Activated CD8-positive, alpha-beta T cell treated with anti-CD3 and anti-CD28 coated beads, Interleukin-2, amount 10 ng/mL, durations not matched to agents 7 days and 5 days (primary cell): ENCODE measurements around the gene HIVEP1. TPM values are rescaled to one million over a fixed set of nuclear protein-coding genes. Genes with fewer than 3 reads are reported as not detected.

Experiments used
- ATAC-seq: fragments of 150-1000 bp; cut with Tn5 transposase; one replicate; pipeline ENCODE4 v1.10.0; 2021; ENCODE audit warnings: moderate library complexity
- CTCF ChIA-PET: fragments of 350-600 bp; sonication (Branson Sonifier 250); formaldehyde crosslinking; loops from one replicate; lab custom pipeline; 2021; ENCODE audit warnings: antibody characterized with exemption; lab: Charles Lee
- POLR2A ChIA-PET: fragments of 350-600 bp; sonication (Branson Sonifier 250); formaldehyde crosslinking; loops from one replicate; lab custom pipeline; 2021; ENCODE audit warnings: antibody characterized with exemption; lab: Charles Lee
- DNase-seq: peaks from one replicate; pipeline ENCODE4 v3.0.0-alpha.2; 2020
- H3K27ac Mint-ChIP-seq: one replicate; pipeline ENCODE4 v1.8.0; 2021; ENCODE audit warnings: mild to moderate bottlenecking, mixed read lengths
- H3K27me3 Mint-ChIP-seq: one replicate; pipeline ENCODE4 v1.8.0; 2021; ENCODE audit warnings: low read depth, mixed read lengths
- H3K36me3 Mint-ChIP-seq: one replicate; pipeline ENCODE4 v1.8.0; 2021; ENCODE audit warnings: low read depth, mixed read lengths
- H3K4me1 Mint-ChIP-seq: one replicate; pipeline ENCODE4 v1.8.0; 2021; ENCODE audit warnings: low read depth, mixed read lengths
- H3K4me3 Mint-ChIP-seq: one replicate; pipeline ENCODE4 v1.8.0; 2021; ENCODE audit warnings: mild to moderate bottlenecking, mixed read lengths
- H3K9me3 Mint-ChIP-seq: one replicate; pipeline ENCODE4 v1.8.0; 2022; ENCODE audit warnings: mixed read lengths; ENCODE audit not compliant: insufficient read depth
- total RNA-seq, 2 experiments: library from RNA; stranded (reverse); gene quantifications; one replicate each; pipeline ENCODE4 v1.2.3, GENCODE V29; 2021

HIVEP1 gene
- total RNA-seq, 2 experiments from 2014 or later: 21.2 to 21.4 TPM

DNA sequence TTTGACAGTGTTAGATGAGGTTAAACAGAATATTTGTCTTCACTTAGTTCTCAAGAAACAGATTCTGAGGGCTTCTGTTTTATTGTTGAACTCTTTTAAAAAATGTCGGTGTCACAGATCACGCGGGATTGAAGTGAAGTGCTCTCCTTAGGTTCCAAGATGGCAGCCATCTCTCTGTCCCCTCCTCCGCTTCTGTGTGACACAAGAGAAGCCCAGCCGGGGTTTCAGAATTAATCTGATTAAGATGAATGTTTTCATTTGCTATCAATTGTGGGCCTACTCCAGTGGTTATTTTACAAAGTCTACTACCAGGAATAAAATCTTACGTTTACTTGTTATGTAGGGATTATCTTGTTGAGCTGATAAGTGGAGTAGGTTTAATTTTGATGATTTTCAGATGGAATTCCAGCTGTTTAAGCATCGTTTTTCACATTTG lies 10.9 kb downstream of the HIVEP1 start:
- H3K36me3 Mint-ChIP-seq: peaks cover 69% of the 10 kb centered on the region
- POLR2A ChIA-PET: interaction anchor here (1.2 kb wide), 1 partner anchor 9 kb away, joined by 3 read pairs; no protein-coding TSS in a partner anchor
- peaks cover 10% of the 10 kb centered on the region for H3K9me3 Mint-ChIP-seq
- H3K27me3 Mint-ChIP-seq: no peaks in the 10 kb centered on the region
- H3K4me3 Mint-ChIP-seq: no peak overlapping the region
- H3K27ac Mint-ChIP-seq: no peak overlapping the region
- no peak for DNase-seq
- ATAC-seq: no peak
- CTCF ChIA-PET: interaction anchor here (1.1 to 1.5 kb wide), 2 partner anchors 9 to 11 kb away, joined by 3 to 4 read pairs; no protein-coding TSS in a partner anchor
- peaks cover 33% of the 10 kb centered on the region for H3K4me1 Mint-ChIP-seq

DNA sequence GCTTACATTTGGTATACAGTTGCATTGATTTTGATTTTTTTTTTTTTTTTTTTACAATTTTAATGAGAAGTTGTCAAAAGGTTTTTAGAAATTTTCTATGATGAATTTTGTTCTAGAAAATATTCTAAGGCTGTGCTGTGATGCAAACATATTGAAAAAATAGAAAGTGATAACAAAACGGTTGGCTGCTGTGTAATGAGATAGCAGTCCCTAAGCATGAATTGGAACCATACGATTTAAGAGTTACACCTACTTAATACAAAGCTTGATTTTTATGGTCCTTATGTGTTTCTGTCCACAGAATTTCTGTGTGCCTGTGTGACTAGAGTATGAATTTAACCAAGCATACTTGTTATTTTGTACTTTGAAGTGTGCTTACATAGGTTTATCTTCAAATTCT lies 12.1 kb downstream of the HIVEP1 start:
- ATAC-seq (no peak), DNase-seq (no peak)
- peaks cover 70% of the 10 kb centered on the region for H3K36me3 Mint-ChIP-seq
- H3K4me3 Mint-ChIP-seq: no peak overlapping the region
- POLR2A ChIA-PET: no interaction called here
- CTCF ChIA-PET: interaction anchor here (1.1 to 1.5 kb wide), 2 partner anchors 10 kb away, joined by 3 to 4 read pairs; no protein-coding TSS in a partner anchor
- peaks cover 19% of the 10 kb centered on the region for H3K9me3 Mint-ChIP-seq
- peaks cover 33% of the 10 kb centered on the region for H3K4me1 Mint-ChIP-seq
- no peak overlapping the region for H3K27ac Mint-ChIP-seq
- H3K27me3 Mint-ChIP-seq: no peaks in the 10 kb centered on the region

DNA sequence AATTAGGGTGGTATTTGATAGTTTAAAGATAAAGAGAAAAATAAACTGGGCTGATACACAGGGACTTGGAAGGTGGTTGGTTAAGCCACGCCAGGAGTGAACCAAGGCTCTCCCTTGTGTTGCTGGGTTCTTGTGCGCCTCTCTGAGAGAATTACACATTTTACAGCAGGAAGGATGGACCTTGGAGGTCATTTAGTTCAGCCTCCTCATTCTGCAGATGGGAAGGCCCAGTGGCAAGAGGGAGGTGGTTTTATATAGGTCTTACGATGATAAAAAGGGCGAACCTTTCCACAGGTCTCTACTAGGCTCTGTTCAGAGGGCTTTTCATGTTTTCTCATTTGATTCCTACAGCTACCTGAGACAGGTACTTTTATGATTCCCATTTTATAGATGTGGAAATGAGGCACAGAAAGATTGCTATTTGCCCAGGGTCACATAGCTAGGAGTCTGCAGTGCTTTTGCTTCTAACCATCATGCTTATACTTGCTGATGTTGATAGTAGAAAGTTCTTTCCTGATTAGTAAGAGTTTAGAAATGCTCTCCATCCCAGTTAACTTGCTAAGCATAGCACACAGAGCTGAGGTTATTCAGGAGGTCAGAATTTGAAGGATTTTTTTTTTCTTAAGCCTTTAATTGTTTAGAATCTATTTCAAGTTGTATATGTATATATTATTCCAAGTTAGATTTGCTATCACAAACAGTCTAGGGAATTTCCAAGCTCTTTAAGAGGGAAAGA lies 12.8 kb downstream of the HIVEP1 start:
- ATAC-seq (no peak), DNase-seq (no peak)
- H3K27ac Mint-ChIP-seq: no peak overlapping the region
- peaks cover 69% of the 10 kb centered on the region for H3K36me3 Mint-ChIP-seq
- POLR2A ChIA-PET: interaction anchor here (1.3 kb wide), 1 partner anchor 13 kb away, joined by 3 read pairs; the partner anchor contains the start of gene HIVEP1
- H3K4me1 Mint-ChIP-seq: peaks cover 29% of the 10 kb centered on the region
- peaks cover 23% of the 10 kb centered on the region for H3K9me3 Mint-ChIP-seq
- no peak overlapping the region for H3K4me3 Mint-ChIP-seq
- CTCF ChIA-PET: interaction anchor here (1.1 kb wide), 1 partner anchor 10 kb away, joined by 3 read pairs; no protein-coding TSS in a partner anchor
- no peaks in the 10 kb centered on the region for H3K27me3 Mint-ChIP-seq

DNA sequence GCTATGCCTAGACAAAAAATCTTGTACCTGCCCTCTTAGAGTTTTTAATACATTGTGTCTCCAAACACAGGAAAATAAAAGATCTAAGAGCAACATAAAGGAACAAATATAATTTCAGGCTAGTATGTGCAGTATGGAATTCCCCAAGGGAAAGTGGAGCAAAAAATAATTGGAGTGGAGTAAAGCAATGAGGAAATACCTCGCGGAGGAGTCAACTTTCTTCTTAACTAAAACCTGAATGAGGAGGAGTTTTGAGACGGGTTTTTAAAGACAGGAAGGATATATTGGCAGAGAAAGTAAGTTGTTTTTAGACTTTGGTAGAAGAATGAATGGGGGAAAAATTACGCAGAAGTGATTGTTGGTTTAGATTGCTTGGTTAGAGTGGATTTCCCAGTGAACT lies 14.0 kb downstream of the HIVEP1 start:
- DNase-seq (no peak), ATAC-seq (no peak)
- ChIA-PET POLR2A (interaction anchor here (1.3 kb wide), 1 partner anchor 14 kb away, joined by 3 read pairs; the partner anchor contains the start of gene HIVEP1), CTCF (no interaction called here)
- no peaks in the 10 kb centered on the region for H3K27me3 Mint-ChIP-seq
- H3K4me3 Mint-ChIP-seq: no peak overlapping the region
- H3K36me3 Mint-ChIP-seq: peaks cover 71% of the 10 kb centered on the region
- peaks cover 25% of the 10 kb centered on the region for H3K4me1 Mint-ChIP-seq
- H3K9me3 Mint-ChIP-seq: peaks cover 35% of the 10 kb centered on the region
- H3K27ac Mint-ChIP-seq: no peak overlapping the region

DNA sequence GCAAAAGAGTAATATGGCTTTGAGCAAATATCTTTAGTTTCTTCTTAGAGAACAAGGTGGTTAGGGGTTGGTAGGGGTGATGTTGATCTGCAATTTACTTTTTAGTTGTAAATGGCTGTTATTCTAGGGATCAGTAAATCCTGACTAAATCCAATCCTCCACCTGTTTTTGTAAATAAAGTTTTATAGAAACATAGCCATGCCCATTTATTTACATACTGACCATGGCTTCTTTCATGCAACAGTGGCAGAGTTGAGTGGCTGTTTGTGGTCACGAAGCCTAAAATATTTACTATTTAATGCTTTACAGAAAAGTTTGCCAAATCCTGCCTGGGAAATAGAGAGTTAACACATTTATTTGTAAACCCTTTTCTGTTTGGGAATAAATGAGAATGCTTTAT lies 14.7 kb downstream of the HIVEP1 start:
- no peak overlapping the region for H3K27ac Mint-ChIP-seq

DNA sequence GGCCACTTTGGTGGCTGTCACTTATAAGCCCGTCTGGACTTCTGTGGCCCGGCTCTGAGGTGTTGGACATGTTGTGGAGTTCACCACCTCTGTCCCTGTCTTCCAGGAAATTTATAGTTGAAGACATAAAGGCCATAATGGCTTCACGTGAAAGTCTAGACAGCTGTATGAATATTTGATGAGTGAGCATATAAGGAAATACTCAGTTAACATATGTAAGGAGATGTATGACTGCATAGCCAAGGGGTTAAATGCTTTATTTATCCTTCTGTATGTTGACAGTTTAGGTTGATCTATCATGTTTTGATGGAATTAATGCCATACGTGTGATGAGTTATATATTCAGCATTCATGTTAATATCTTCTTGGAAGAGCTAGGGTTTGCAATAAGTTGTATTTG lies 16.1 kb downstream of the HIVEP1 start:
- CTCF ChIA-PET: interaction anchor here (0.7 to 1.1 kb wide), 2 partner anchors 47 to 103 kb away, joined by 3 to 4 read pairs; no protein-coding TSS in a partner anchor
- POLR2A ChIA-PET: no interaction called here
- DNase-seq (no peak), ATAC-seq (no peak)
- Mint-ChIP-seq H3K27me3 (no peaks in the 10 kb centered on the region), H3K36me3 (peaks cover 70% of the 10 kb centered on the region), H3K4me3 (no peak overlapping the region), H3K9me3 (peaks cover 37% of the 10 kb centered on the region), H3K4me1 (peaks cover 30% of the 10 kb centered on the region), H3K27ac (no peak overlapping the region)

More for the DNA sequence above, 14.7 kb downstream of the HIVEP1 start:
- Mint-ChIP-seq H3K9me3 (peaks cover 37% of the 10 kb centered on the region), H3K4me1 (peaks cover 27% of the 10 kb centered on the region), H3K36me3 (peaks cover 74% of the 10 kb centered on the region), H3K27me3 (no peaks in the 10 kb centered on the region), H3K4me3 (no peak overlapping the region)
- ATAC-seq (no peak), DNase-seq (no peak)
- POLR2A ChIA-PET: no interaction called here
- CTCF ChIA-PET: no interaction called here

DNA sequence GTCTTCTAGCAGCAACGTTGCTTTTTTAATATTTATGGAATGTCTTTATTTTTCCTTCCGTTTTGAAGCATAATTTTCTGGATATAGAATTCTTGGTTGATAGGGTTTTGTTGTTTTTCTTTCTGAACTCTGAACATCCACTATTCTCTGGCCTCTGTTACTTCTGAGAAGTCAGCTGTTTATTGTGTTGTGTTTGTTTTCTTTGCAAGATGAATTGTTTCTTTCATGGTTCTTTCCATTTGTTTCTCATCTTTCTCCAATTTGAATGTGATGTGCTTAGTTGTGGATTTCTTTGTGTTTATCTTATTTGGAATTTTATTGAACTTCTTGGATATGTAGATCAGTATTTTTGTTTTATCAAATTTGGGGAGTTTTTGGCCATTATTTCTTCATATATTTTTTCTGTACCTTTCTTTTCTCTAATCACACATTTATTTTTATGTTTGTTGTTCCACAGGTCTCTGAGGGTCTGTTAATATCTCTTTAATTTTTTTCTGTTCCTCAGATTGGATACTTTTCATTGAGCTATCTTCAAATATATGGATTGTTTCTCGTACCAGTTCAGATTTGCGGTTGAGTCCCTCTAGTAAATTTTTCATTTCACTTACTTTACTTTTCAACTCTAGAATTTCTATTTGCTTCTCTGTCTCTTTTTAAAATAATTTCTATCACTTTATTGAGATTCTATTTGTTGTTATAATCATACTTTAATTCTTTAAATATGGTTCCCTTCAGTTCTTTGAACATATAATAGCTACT lies 18.0 kb downstream of the HIVEP1 start:
- peaks cover 62% of the 10 kb centered on the region for H3K36me3 Mint-ChIP-seq
- POLR2A ChIA-PET: interaction anchor here (1.1 kb wide), 1 partner anchor 17 kb away, joined by 4 read pairs; the partner anchor contains the start of gene HIVEP1
- no peaks in the 10 kb centered on the region for H3K27me3 Mint-ChIP-seq
- CTCF ChIA-PET: interaction anchor here (1.0 to 1.4 kb wide), 2 partner anchors 17 to 259 kb away, joined by 3 to 4 read pairs; no protein-coding TSS in a partner anchor
- peaks cover 41% of the 10 kb centered on the region for H3K4me1 Mint-ChIP-seq
- H3K4me3 Mint-ChIP-seq: no peak overlapping the region
- ATAC-seq: no peak
- peaks cover 32% of the 10 kb centered on the region for H3K9me3 Mint-ChIP-seq
- DNase-seq: no peak
- H3K27ac Mint-ChIP-seq: no peak overlapping the region

DNA sequence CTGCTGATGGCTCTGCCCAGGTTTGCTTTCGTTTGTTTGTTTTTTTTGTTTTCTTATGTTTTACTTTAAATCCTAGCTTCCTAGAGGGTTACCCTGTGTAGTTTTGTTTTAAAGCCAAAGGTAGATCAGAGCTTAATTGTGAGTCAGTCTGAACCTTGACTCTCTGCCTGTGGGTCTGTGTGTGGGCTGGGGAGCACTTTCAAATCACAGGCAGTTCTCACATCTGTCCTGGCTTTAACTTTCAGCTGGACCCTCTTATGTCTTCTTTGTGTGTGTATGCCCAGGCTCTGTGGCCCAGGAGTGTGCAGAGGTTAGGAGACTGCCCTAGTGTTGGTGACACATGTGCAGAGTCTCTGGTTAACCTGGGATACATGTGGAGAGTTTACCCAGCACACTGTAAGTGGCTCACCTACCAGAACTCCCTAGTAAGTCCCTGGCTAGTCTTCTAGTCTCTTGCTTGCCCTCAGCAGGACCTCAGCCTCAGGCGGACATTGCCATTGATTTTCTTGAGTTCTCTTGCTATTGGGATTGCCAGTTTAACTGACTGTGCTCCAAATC lies 19.0 kb downstream of the HIVEP1 start:
- H3K27me3 Mint-ChIP-seq: no peaks in the 10 kb centered on the region
- ATAC-seq (no peak), DNase-seq (no peak)
- POLR2A ChIA-PET: interaction anchor here (0.6 to 1.1 kb wide), 2 partner anchors 18 to 694 kb away, joined by 3 to 4 read pairs; partner anchors contain the start of gene HIVEP1
- CTCF ChIA-PET: interaction anchor here (1.0 to 1.4 kb wide), 2 partner anchors 18 to 259 kb away, joined by 3 to 4 read pairs; no protein-coding TSS in a partner anchor
- no peak overlapping the region for H3K27ac Mint-ChIP-seq
- no peak overlapping the region for H3K4me3 Mint-ChIP-seq
- peaks cover 42% of the 10 kb centered on the region for H3K4me1 Mint-ChIP-seq
- peaks cover 32% of the 10 kb centered on the region for H3K9me3 Mint-ChIP-seq
- peaks cover 57% of the 10 kb centered on the region for H3K36me3 Mint-ChIP-seq

DNA sequence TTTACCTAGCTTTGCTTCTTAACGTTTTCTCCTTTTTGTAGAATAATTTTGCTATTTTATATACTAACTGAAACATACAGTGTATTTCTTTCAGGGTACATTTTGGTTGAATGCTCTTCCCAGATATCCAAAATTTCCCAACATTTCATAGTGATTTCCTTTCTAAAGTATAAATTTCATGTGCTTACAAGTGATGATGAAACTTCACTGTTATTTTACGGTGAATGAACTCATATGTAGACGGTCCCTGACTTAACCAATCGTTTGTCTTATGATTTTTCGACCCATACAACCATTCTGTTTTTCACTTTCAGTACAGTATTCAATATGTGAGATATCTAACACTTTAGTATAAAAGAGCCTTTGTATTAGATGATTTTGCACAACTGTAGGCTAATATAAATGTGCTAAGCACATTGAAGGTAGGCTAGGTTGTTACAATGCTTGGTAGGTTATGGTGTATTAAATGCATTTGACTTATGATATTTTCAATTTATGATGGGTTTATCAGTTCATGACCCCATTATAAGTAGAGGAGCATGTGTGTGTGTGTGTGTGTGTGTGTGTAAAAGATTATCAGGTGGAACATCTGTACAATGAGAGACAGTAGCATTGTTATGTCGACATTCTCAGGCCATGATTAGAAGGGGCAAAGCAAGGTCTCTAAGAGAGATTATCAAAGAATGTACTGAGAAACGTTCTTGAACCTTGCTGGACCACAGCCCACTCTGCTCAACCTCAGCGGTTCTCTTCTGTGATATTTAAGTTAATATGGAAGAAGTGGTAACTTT lies 20.9 kb downstream of the HIVEP1 start:
- ATAC-seq: no peak
- peaks cover 56% of the 10 kb centered on the region for H3K4me1 Mint-ChIP-seq
- H3K36me3 Mint-ChIP-seq: peaks cover 52% of the 10 kb centered on the region
- no peak for DNase-seq
- ChIA-PET POLR2A (interaction anchor here (0.6 kb wide), 2 partner anchors 23 to 1606 kb away, joined by 3 read pairs; no protein-coding TSS in a partner anchor), CTCF (interaction anchor here (1.0 kb wide), 1 partner anchor 200 kb away, joined by 3 read pairs; no protein-coding TSS in a partner anchor)
- no peak overlapping the region for H3K27ac Mint-ChIP-seq
- no peaks in the 10 kb centered on the region for H3K27me3 Mint-ChIP-seq
- H3K9me3 Mint-ChIP-seq: peaks cover 27% of the 10 kb centered on the region
- no peak overlapping the region for H3K4me3 Mint-ChIP-seq

DNA sequence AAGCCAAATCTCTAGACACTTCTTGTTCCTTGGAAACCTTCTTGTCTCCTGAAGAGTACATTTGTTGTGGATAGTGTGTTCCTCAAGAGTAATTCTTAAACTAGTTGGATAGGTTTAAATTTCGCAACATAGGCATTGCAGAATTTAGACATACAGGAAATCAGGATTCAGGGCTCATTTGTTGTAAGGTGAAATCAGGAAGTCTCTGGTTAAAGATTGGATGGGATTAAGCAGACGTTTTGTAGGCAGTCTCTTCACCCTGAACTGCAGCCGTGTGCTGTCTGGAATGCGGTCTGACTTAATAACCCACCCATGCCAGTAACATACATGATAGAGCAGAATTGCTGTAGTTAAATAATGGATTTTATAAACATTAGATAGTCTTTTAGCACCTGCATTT lies 21.7 kb downstream of the HIVEP1 start:
- H3K9me3 Mint-ChIP-seq: peaks cover 20% of the 10 kb centered on the region
- H3K27me3 Mint-ChIP-seq: no peaks in the 10 kb centered on the region
- ChIA-PET CTCF (interaction anchor here (0.9 kb wide), 1 partner anchor 11 kb away, joined by 3 read pairs; no protein-coding TSS in a partner anchor), POLR2A (no interaction called here)
- H3K4me3 Mint-ChIP-seq: no peak overlapping the region
- peaks cover 49% of the 10 kb centered on the region for H3K36me3 Mint-ChIP-seq
- ATAC-seq: no peak
- no peak overlapping the region for H3K27ac Mint-ChIP-seq
- H3K4me1 Mint-ChIP-seq: peaks cover 63% of the 10 kb centered on the region
- no peak for DNase-seq
